H7 (cell line): ENCODE measurements around the gene AKAP8. TPM values are rescaled to one million over a fixed set of nuclear protein-coding genes. Genes with fewer than 3 reads are reported as not detected.
A peak's percentile ranks its signal among the peaks of the same experiment; 100 is the strongest.
"Not testable (repeated sequence)": the region's sequence is repeated elsewhere in the genome, so short reads cannot be mapped to it uniquely, and the experiment has no call there.

Source experiments
- DNase-seq: peaks from one replicate; pipeline ENCODE4 v3.0.0; 2012
- H3K27me3 ChIP-seq: 2 replicates; pipeline ENCODE4 v1.6.0; 2011; ENCODE audit warnings: mild to moderate bottlenecking, low read length; ENCODE audit not compliant: control insufficient read depth, insufficient read depth
- H3K36me3 ChIP-seq: replicated peaks from 2 replicates; pipeline ENCODE4 v1.5.1; 2011; ENCODE audit warnings: low read length; ENCODE audit not compliant: control insufficient read depth, insufficient read depth
- H3K4me3 ChIP-seq: 2 replicates; pipeline ENCODE4 v1.5.1; 2011; ENCODE audit warnings: low read depth, mild to moderate bottlenecking, control low read depth, low read length, moderate library complexity; ENCODE audit not compliant: insufficient read depth
- total RNA-seq: library from RNA; depleted of rRNA; stranded (reverse); fragments of >200 nt; shearing (Covaris generic); gene quantifications from 2 replicates; pipeline ENCODE4 v1.2.3, GENCODE V29; 2014

AKAP8 gene
- total RNA-seq, 1 experiment from 2014 or later: 24.4 TPM

DNA sequence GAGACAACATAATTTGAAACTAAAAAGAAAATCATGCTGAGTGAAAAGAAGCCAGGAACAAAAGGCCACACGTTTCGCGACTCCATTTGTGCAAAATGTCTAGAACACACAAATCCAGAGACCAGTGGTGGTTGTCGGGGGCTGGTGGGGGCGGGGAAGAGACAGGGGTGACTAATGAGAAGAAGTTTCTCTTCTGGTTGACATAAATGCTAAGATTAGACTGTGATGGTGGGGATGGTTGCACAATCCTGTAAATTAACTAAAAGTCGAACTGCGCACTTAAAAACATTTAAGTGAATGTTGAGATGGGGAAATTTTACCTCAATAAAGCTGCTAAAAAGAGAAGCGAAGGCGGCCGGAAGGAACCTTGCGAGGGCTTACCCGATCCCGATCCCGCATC lies 7.1 kb downstream of the AKAP8 start:
- H3K27me3 ChIP-seq: no peaks in the 10 kb centered on the region
- no peak overlapping the region for H3K4me3 ChIP-seq
- H3K36me3 ChIP-seq: peaks cover 30% of the 10 kb centered on the region
- DNase-seq: no peak

GRCh38 chr19:15371786-15372380 lies 7.7 kb downstream of the AKAP8 start:
- H3K36me3 ChIP-seq: peaks cover 31% of the 10 kb centered on the region
- no peak overlapping the region for H3K4me3 ChIP-seq
- DNase-seq: no peak
- no peaks in the 10 kb centered on the region for H3K27me3 ChIP-seq

DNA sequence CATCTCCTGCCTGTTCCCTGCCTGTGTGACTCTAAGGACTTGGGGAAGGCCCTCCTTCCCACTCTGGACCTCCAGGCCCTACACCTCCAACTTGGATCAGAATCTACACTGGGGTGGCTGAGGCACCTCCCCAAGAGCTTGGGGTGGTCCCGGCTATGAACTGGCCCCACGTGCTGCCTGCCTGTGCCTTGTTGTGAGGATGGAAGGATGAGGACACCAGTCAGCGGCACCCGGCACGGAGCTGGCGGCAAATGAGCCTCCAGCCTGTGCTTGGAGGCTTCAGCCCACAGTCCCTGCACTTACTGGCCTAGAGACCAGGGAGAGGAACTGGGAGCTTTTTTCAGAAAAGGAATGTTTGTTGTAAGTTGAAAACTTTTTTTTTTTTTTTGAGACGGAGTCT lies 8.5 kb downstream of the AKAP8 start:
- H3K36me3 ChIP-seq: peaks cover 31% of the 10 kb centered on the region
- H3K27me3 ChIP-seq: no peaks in the 10 kb centered on the region
- DNase-seq: no peak
- H3K4me3 ChIP-seq: no peak overlapping the region

GRCh38 chr19:15369594-15369891 lies 10.0 kb downstream of the AKAP8 start:
- DNase-seq: no peak
- H3K4me3 ChIP-seq: no peak overlapping the region
- peaks cover 42% of the 10 kb centered on the region for H3K36me3 ChIP-seq
- no peaks in the 10 kb centered on the region for H3K27me3 ChIP-seq

DNA sequence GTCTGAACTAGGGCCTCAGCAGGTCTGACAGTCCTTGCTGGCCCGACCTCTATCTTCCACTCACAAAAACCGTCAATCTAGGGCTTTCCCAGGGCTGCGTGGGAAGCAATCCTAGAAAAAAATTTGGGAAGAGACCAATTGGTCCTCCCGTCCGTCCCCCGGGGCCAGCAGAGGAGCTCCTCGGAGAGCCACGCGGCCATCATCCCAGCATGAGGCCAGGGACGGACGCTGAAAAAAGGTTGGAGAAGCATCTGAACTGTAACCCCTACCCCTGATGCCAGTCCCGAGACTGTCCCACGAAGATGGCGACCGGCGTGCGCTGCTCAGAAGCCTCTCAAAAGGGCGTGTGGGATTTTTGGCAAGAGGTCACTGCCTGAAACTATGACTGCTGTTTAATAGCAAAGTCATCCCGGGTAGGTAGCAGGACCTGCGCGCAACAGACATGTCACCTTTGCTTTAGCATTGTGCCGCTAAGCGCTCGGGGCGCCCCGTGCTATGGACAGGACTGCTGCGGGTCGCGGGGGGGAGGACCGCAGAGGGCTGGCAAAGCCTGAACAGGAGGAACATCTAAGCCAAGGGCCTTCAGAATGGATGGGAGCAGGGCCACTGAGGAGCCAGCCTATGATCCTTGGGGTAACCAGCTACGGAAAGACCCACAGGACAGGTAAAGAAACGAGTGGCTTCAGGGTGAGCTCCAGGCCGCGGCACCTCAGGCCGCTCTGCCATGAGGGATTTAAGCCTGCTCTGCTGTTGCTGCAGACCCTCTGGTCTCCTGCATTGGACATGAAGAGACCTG lies 10.6 kb downstream of the AKAP8 start:
- Histone ChIP-seq H3K27me3 (no peaks in the 10 kb centered on the region), H3K4me3 (no peak overlapping the region), H3K36me3 (peaks cover 42% of the 10 kb centered on the region)
- DNase-seq: no peak

DNA sequence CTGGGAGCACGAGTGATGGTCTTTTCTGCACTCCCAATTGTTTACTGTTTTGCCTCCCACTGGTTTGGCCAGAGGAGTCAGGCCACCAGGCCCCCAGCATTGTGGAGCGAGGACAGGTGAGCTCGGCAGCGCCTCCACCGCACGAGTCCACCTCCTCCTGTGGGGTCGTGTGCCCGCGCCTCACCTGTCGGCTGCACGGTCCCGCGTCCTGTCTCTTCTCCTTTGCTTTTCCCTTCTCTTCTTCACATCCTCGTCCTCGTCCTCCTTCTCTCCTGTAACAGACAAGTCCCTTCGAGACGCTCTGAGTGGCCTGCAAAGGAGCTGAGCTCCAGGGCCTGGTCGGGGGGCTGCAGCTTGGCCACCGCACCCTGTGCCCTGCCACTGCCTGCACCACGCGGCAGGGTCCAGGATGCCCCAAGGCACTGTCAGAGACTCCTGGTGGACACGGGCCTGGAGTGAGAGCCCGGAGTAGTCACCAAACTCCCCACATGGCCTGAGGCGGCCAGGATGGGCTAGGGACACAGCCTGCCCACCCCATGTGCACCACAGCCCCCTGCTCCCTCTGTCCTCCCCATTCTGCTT lies 11.4 kb downstream of the AKAP8 start:
- no peak for DNase-seq
- no peaks in the 10 kb centered on the region for H3K27me3 ChIP-seq
- H3K36me3 ChIP-seq: peaks cover 42% of the 10 kb centered on the region
- no peak overlapping the region for H3K4me3 ChIP-seq

DNA sequence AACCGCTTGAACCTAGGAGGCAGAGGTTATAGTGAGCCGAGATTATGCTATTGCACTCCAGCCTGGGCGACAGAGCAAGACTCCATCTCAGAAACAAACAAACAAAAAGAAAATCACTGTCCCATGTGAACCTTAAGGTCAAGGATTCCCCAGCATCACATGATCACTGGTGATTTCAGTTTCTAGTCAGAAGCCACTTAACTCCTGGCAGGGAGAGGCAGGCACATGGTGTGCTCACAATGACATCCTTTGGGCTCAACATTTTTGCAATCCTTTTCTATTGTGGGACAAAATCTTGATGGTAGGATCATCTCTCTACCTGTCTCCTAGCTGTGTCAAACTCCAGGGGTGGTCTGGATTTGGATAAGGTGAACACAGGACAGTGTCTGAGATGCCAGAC lies 12.1 kb downstream of the AKAP8 start:
- H3K4me3 ChIP-seq: no peak overlapping the region
- peaks cover 42% of the 10 kb centered on the region for H3K36me3 ChIP-seq
- no peak for DNase-seq
- no peaks in the 10 kb centered on the region for H3K27me3 ChIP-seq

DNA sequence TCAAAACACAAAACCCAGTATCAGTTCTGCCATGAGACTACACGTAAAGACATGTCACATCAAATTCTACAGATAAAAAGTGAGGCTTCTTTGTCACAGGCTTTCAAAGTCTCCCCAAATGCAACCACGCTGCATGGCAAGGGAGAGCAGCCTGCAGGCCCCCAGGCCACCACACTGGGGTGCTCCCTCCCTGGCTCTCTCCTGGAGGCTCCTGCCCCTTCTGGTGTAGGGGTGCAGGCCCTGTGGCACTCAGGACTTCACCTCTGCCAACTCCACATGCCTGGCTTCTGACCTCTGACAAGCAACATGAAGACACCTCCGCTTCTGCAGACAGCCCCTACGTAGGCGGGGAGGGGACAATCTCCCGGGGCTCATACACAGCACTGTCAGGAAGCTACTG lies 14.3 kb downstream of the AKAP8 start:
- H3K27me3 ChIP-seq: no peaks in the 10 kb centered on the region
- peaks cover 44% of the 10 kb centered on the region for H3K36me3 ChIP-seq
- no peak for DNase-seq

DNA sequence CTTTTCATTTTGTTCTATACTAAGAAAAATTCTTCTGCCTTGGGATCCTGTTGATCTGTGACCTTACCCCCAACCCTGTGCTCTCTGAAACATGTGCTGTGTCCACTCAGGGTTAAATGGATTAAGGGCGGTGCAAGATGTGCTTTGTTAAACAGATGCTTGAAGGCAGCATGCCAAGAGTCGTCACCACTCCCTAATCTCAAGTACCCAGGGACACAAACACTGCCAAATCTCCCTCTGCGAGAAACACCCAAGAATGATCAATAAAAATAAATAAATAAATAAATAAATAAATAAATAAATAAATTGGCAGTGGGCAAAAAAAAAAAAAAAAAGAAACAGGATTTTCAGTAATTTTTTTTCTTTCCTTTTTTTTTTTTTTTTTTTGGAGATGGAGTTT lies 15.8 kb downstream of the AKAP8 start:
- not testable (repeated sequence) for H3K4me3 ChIP-seq, H3K27me3 ChIP-seq, DNase-seq
- H3K36me3 ChIP-seq: peaks cover 47% of the 10 kb centered on the region

More for the DNA sequence above, 14.3 kb downstream of the AKAP8 start:
- H3K4me3 ChIP-seq: no peak overlapping the region

DNA sequence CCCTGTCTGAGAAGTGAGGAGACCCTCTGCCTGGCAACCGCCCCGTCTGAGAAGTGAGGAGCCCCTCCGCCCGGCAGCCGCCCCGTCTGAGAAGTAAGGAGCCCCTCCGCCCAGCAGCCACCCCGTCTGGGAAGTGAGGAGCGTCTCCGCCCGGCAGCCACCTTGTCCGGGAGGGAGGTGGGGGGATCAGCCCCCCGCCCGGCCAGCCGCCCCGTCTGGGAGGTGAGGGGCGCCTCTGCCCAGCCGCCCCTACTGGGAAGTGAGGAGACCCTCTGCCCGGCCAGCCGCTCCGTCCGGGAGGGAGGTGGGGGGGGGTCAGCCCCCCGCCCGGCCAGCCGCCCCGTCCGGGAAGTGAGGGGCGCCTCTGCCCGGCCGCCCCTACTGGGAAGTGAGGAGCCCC lies 16.5 kb downstream of the AKAP8 start:
- not testable (repeated sequence) for DNase-seq, H3K27me3 ChIP-seq, H3K4me3 ChIP-seq
- peaks cover 48% of the 10 kb centered on the region for H3K36me3 ChIP-seq

GRCh38 chr19:15360015-15360414 lies 19.6 kb downstream of the AKAP8 start:
- not testable (repeated sequence) for DNase-seq, H3K27me3 ChIP-seq
- peaks cover 39% of the 10 kb centered on the region for H3K36me3 ChIP-seq

DNA sequence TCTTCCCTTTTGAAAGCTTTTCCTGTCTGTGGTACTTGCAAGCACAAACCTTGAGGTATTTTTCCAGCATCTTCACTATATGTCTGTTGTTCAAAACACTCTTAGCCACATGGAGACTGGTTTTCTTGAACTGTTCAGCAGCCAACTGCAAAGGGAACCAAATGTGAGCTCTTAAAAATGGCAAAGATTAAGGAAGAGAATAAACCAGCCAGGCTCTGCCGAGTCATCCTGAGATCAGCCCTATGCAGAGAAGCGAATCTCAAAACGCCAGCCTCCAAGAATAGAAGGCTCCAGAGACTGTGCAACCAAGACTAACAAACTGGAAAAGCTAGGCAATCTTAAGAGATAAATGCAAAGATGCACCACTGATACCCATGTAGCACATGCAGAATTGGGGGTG lies 20.7 kb downstream of the AKAP8 start:
- no peaks in the 10 kb centered on the region for H3K27me3 ChIP-seq
- H3K36me3 ChIP-seq: peaks cover 42% of the 10 kb centered on the region
- no peak overlapping the region for H3K4me3 ChIP-seq
- peak; percentile 8 for DNase-seq

More at GRCh38 chr19:15360015-15360414, 19.6 kb downstream of the AKAP8 start:
- H3K4me3 ChIP-seq: not testable (repeated sequence)

DNA sequence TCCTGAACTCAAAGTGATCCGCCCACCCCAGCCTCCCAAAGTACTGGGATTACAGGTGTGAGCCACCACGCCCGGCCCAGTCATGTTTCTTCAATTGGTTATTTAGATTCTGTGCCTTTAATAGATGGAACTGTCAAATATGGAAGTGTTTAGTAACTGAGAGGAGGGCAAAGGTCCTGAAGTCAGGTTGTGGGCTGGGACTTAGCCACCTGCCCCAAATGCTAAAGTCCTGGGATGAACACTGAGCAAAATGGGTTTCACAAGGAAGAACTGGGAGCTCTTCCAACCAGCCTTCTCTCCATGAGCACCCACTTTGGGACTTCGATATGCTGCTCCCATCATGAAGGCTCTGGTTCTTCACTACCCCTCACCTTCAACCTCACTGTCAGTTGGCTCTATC lies 21.7 kb downstream of the AKAP8 start:
- H3K27me3 ChIP-seq: no peaks in the 10 kb centered on the region
- H3K36me3 ChIP-seq: peaks cover 42% of the 10 kb centered on the region
- peak; percentile 7 for DNase-seq
- H3K4me3 ChIP-seq: no peak overlapping the region

DNA sequence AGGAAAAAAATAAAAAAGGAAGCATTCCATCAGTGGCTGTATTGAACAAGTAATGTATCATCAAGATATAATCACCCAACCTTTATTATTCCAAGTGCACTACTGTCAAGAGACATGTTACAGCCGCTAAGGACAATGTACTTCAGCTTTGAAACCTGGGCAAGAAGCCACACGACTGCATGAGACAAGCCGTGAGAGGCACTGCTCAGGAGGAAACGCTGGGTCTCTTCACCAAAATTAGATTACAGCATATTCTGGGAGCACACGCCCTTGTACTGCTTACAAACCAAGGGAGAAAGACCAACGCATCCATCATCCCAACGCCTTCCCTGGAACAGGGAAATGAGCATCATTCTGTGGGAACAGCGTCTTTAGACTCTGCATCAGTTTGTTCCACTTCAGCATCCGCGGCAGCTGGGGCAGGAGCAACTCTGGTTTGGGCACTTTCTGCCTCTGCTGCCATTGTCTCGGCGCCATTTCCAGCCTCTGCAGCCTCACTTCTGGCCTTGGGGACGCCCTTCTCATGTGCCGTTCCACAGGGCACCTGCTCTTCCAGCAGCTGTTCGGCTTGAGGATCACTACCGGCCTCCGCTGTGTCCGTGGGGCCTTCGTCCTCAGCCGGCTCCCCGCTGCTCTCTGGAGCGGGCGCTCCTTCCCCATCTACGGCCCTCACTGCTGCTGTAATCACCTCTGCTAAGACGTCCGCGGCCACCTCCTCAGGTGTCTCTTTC lies 24.9 kb downstream of the AKAP8 start:
- DNase-seq: peak; percentile 33
- H3K4me3 ChIP-seq: no peak overlapping the region
- no peaks in the 10 kb centered on the region for H3K27me3 ChIP-seq
- peaks cover 23% of the 10 kb centered on the region for H3K36me3 ChIP-seq

- no peak for DNase-seq
- Histone ChIP-seq H3K36me3 (peaks cover 19% of the 10 kb centered on the region), H3K27me3 (no peaks in the 10 kb centered on the region), H3K4me3 (no peak overlapping the region)
These were observed 25.7 kb downstream of the AKAP8 start for GRCh38 chr19:15353908-15354307.
